HUES48 (cell line): ENCODE results near the gene FNDC3B.

Source experiments
- H3K27ac ChIP-seq: one replicate; pipeline ENCODE4 v1.7.0; 2013; ENCODE audit warnings: low read depth, low read length, inconsistent platforms
- H3K27me3 ChIP-seq: 2 replicates; pipeline ENCODE4 v1.6.1; 2013; ENCODE audit warnings: mild to moderate bottlenecking, low read length; ENCODE audit not compliant: control insufficient read depth, insufficient read depth
- H3K36me3 ChIP-seq: 2 replicates; pipeline ENCODE4 v1.6.1; 2013; ENCODE audit warnings: low read length; ENCODE audit not compliant: control insufficient read depth, insufficient read depth
- H3K4me1 ChIP-seq: 2 replicates; pipeline ENCODE4 v1.6.1; 2013; ENCODE audit warnings: mild to moderate bottlenecking, low read length; ENCODE audit not compliant: control insufficient read depth, insufficient read depth
- H3K4me3 ChIP-seq: 2 replicates; pipeline ENCODE4 v1.5.1; 2013; ENCODE audit warnings: mild to moderate bottlenecking, low read depth, low read length
- H3K9ac ChIP-seq: 2 replicates; pipeline ENCODE4 v1.6.1; 2013; ENCODE audit warnings: mild to moderate bottlenecking, low read depth, low read length, moderate library complexity
- H3K9me3 ChIP-seq: 2 replicates; pipeline ENCODE4 v1.6.1; 2013; ENCODE audit warnings: low read length; ENCODE audit not compliant: control insufficient read depth, insufficient read depth

Gene FNDC3B

DNA sequence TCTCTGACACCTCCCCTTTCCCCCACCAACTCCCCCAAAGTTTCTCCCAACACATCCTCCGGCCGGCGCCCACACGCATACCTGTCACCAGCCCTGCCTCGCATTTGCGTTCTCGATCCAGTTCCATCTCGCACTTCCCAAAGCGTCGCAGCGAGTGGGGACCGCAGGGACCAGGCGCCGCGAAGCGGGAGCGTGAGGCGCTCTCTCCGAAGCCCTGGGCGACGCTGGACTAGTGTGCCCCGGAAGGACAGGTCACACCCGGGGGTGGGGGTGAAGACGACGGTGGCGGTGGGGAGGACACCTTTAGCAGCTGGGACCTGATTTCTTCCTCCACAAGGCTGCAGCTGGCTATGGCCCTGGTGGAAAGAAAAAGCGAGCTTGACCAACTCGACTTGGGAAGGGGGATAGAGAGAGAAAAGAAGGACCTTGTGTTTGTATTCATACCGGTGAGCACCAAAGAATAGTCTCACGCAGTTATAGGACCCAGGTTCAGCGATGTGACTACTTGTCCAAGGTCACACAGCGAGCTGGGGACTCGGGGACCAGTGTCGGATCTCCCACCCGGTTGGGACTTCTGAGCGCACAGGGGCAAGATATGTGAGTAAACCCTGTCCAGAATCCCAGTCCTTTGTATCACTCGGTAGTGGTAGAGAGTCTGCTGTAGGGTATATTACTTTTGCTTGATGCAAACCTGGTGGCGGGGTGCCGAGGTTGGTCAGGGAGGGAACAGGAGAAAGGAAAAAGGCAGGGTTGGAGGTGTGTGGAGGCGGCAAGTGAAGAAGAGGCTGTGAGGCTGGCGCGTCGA, 409.5 kb downstream of the FNDC3B start:
- Histone ChIP-seq H3K4me1 (peaks cover 17% of the 10 kb centered on the region; the same call in 1 of the 2 replicates), H3K4me3 (peak overlapping the region; percentile 48), H3K9ac (no peak overlapping the region), H3K27ac (no peak overlapping the region), H3K9me3 (no peaks in the 10 kb centered on the region), H3K27me3 (peaks cover 74% of the 10 kb centered on the region), H3K36me3 (no peaks in the 10 kb centered on the region)

DNA sequence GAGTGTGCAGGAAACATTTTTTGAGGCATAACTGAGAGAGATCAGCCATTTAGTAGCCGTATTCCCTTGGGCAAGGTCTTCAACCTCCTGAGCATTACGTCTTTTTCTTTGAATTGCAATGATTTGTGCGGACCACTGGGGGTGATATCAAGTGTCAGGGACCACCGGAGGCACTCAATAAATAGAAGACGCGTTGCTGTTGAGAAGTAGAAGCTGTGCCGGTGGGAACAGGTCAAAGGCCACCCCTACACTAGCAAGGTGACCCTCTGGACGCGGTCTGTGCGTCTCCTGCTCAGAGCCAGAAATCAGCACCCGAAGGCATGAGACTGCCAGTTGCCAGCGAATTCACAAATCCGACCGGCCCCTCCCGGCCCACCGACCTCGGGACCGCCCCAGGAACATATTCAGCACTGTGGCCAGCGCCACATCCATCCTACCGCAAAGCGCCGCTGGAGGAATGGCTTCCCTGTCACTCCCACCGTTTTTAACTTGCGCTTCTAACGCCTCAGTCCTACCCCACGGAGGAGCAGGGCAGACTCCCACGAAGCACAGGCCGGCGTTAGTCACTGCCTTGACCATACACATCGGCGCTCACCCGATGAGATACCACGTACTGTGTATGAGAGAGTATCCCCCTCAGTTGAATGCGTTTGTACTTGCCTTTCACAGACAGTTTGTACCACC, 410.2 kb downstream of the FNDC3B start:
- Histone ChIP-seq H3K27me3 (peaks cover 70% of the 10 kb centered on the region), H3K9me3 (no peaks in the 10 kb centered on the region), H3K9ac (no peak overlapping the region), H3K27ac (no peak overlapping the region), H3K4me3 (peak overlapping the region; percentile 48), H3K4me1 (peaks cover 17% of the 10 kb centered on the region; the same call in 1 of the 2 replicates), H3K36me3 (no peaks in the 10 kb centered on the region)
